Posterior vena cava (tissue), 2 donors: ENCODE data around the gene RB1. TPM values are rescaled to one million over a fixed set of nuclear protein-coding genes. Genes with fewer than 3 reads are reported as not detected.

Experiments used
- total RNA-seq, 2 donors: library from RNA; stranded (reverse); fragmentation: NEBNext Ultra II Directional; extraction: Animal tissue kit (Norgen Biotek cat#: 25700); gene quantifications; one replicate each; pipeline ENCODE4 v1.2.1, GENCODE V29; 2021
- donor health status: DM: yes; HTN: yes; CAD: no.
- donor health status: DM: yes; HTN: yes; CAD: no.

Gene RB1
- total RNA-seq, 2 donors from 2014 or later, result 33.3 to 35.9 TPM

Other genes with a start within 250 kb of the RB1 start
- 10 to 100 TPM; 38.6 to 41.6 TPM for gene MED4, start 208.6 kb upstream of the RB1 start, total RNA-seq
- gene ITM2B, start 70.5 kb upstream of the RB1 start, total RNA-seq, result 100 to 1,000 TPM; 425 to 605 TPM
- gene LPAR6, start 109.4 kb downstream of the RB1 start, total RNA-seq, result 10 to 100 TPM; 30.9 to 40.1 TPM
- 10 to 100 TPM in 1 of 2 donors, 1 to 10 TPM in 1; 8.6 to 10.6 TPM for gene RCBTB2, start 229.3 kb downstream of the RB1 start, total RNA-seq